DMS114 treated with DMSO at 0.1 percent for 48 hours (cell line): ENCODE data around the gene URAD.
A peak's percentile ranks its signal among the peaks of the same experiment; 100 is the strongest.

ENCODE experiments used
- DNase-seq: peaks from one replicate; lab custom pipeline; 2025; ENCODE audit not compliant: unreplicated experiment; lab: John Stamatoyannopoulos, UW

Gene URAD

DNA sequence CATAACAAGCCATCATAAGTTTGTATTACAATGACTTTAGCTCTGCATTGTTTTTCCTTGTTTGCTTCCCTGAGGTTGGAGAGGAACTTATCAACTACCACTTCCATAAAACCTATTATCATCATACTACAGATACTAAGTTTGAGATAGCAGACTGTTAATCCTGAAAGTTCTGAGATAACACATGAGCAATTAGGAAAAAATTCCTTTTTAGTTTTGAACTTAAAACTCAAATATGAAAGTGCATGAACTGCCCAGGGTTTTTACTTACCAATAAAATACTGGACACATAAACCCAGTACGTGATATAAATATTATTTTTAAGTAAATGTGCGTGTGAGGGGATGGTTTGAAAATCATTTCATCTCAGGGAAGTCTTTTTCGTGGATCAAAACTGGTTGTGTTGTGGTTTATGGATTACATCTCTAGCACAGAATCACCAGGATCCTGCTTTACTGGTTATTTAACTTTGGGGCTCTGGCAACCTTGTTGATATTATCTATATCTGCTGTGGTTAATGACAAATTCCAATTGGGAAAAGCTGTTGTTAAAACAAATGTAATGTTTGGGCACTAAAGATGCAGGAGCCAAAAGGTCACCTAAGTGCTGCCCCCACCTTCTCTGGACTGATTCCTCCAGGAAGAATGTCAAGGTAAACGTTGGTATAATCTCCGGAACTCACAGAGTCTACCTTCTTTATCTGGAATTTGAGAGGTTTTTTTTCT lies 31.8 kb downstream of the URAD start:
- DNase-seq = no peak

DNA sequence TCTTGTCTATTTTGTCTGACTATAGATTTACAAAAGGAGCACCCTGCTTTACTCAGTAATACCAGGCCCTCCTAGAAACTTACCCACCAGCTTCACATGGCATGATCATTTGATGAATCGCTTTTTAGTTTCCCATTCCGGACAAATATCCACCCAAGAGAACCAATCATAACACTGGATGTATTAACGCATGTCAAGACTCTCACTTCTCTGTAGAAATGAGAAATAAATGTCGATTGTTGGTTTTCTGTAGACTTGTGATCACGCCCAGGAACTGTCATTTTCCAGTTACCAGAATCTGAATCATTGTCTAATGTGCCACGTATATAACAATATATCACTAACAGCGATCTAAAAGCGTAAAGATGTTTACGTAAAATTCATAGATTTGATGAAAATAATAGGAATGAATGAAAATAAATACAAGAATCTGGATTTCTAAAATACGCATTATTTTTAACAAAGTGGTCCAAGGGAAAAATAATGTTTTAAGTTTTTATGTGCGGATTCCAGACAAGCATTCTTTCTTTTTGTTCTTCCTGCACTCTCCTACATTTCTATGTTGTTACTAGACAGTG lies 33.4 kb downstream of the URAD start:
- no peak for DNase-seq

DNA sequence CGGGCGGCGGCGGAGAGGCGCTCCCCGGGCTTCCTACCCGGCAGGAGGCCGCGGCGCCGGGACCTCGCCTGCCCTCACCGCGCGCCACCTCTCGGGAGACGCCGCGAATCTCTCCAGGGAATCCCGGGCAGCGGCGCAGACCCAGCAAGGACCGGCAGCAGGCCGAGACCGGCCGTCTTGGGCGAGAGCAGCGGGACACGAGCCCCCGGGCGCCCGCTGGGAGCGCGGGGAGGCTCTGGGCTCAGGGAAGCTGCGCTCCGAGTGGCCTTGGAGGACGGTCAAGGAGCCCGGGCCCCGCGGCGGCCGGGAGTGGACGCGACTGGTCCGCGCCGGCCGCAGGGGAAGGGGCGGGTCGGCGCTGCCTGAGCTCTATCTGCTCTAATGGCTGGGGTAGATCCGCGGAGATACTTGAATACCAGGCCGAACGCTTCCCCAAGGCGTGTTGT lies 34.1 kb downstream of the URAD start:
- DNase-seq = peak; percentile 45

DNA sequence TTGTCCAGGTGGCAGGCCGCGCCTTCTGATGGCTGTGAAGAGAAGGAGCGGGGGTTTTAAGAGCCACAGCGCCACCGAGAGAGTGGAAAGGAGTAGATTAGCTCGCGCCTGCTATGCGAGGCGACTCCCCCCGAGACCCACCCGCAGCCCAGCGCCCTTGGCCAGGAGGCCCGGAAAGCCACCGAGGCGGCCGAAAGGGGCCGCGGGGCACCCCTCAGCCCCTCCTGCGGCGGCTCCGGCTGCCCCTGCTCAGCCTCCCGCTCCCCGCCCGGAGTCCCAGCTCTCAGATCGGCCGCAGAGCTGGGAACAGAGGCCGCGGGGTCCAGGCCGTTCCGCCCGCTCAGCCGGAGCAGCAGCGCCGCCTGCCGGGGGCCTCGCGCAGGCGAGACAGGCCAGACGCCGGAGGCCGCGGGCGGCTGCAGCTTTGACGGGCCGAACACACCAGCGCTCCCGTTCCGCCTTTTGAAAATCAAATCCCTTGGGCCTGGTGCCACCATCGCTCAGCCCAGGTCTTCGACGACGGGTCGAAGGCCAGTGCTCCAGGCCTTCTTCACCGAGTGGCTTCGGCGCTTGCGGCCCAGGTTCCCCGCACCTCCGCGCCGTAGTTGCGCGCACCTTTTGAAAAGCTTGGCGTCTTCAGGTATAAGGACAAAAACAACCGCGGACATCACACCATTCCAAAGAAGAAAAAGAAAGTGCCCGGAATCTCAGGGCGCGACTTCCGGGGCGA lies 34.7 kb downstream of the URAD start:
- DNase-seq = peak; percentile 40

DNA sequence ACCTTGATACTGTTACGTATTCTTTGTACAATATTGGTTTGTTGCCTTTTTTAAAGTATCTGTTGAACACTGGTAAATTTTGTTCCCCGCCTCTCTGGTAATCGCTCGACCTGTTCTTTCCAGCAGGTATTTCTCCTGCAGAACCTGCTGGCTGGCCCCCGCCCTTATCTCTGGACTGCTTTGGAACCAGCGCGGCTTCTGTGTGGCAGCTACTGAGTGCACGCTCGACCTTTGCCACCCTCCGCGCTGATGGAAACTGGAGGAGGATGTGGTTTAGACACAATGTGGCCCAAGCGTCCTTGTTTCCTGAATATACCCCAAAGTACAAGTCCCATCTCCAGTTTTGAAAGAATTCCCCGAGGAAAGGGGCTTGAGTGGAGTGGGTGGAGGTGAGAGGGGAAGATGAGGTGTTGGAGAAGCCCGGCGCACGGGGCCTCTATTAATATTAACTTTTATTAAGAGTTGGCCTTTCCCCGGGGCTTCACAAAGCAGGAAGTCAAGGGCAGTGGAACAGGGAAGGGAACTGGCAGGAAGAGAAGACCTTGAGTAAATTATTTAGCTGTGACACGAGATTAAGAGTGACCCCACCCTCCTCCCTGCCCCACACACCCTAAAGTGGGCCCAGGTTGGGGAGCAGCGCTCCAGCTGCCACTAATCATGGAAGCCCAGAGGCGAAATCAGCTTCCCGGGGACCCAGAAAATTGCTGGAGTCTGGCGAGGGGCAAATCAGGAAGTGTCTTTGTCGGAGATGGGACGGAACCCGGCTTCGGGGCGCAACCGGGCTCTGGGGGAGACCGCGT lies 35.4 kb downstream of the URAD start:
- no peak for DNase-seq

DNA sequence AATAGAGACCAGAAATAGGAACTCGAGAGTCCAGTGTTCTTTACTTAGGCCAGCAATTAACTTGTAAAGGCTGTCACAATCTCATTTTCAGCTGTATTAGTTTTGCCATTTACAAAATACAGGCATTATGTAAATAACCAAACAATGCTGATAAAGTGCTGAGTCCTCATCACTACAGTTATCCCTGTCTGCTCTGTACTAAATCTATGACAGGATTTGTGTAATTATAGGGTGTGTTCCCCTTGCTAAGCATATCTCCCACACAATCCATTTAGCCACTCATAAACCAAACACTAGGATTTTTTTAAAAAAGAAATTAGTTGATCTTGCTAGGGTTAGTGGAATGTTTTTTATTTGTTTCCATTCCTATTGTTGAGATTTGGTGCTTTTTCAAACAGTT lies 45.5 kb downstream of the URAD start:
- DNase-seq = no peak

DNA sequence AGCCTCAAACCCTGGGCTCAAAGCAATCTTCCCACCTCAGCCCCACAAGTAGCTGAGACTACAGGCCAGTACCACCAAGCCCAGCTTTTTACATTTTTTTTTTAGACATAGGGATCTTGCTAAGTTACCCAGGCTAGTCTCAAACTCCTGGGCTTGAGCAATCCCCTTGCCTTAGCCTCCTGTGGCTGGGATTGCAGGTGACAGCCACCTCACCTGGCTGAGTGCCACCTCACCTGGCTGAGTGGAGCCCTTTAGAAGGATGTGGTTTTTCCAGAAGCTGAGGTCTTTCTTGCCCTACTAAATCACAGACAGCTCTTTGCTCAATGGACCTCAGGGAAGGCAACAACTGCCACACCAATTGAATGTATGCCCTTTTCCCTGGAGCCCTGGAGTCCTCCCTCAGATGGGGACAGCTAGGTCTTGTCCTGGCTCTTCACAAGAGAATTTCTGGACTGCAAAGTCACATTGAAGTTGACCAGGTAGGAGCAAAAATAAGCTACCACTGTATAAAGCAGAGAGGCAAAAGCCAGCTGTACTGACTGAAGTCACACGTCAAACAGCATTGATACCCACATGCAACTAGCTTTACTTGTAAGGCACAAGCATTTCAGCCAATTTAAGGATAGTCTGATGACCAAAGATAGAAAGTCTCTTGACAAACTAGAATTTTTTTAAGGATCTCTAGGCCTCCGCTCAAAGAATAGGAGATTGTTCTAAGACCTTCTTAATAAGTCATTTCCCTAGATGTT lies 54.7 kb downstream of the URAD start:
- DNase-seq = no peak

DNA sequence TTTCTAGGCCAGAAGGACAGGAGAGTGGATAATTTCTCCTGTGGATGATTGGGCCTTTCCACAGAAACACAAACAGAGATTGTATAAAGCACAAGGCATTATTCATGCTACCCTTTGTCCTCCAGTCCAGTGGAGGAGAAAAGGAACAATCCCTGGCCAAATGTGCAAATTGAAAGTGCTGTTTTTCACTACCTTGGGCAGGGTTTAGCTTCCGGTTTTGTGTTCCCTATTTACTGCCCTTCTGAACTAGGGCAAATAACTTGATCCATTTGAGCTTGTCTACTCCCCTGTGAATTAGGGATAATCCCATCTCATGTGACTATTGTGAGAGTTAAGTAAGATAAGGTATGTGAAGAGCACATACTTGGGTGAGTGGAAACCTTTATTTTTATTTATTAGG lies 55.4 kb downstream of the URAD start:
- no peak for DNase-seq

DNA sequence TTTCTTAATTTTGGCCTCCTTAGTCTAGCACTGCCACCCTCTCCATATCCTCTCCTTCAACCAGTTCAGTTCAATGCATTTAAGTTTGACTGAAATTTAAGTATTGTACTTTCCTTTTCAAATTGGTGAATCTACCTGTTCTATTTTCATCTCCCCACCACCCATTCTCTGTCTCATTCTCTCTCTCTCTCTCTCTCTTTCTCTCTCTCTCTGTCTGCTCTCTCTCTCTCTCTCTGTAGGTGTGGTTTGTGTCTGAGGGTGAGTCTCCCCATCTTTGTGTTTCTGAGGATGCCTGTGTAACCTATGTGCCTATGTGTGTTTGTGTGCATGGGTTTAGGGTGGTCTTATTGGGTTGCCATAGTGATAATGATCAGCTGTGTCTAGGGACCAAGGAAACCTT lies 58.6 kb downstream of the URAD start:
- no peak for DNase-seq

DNA sequence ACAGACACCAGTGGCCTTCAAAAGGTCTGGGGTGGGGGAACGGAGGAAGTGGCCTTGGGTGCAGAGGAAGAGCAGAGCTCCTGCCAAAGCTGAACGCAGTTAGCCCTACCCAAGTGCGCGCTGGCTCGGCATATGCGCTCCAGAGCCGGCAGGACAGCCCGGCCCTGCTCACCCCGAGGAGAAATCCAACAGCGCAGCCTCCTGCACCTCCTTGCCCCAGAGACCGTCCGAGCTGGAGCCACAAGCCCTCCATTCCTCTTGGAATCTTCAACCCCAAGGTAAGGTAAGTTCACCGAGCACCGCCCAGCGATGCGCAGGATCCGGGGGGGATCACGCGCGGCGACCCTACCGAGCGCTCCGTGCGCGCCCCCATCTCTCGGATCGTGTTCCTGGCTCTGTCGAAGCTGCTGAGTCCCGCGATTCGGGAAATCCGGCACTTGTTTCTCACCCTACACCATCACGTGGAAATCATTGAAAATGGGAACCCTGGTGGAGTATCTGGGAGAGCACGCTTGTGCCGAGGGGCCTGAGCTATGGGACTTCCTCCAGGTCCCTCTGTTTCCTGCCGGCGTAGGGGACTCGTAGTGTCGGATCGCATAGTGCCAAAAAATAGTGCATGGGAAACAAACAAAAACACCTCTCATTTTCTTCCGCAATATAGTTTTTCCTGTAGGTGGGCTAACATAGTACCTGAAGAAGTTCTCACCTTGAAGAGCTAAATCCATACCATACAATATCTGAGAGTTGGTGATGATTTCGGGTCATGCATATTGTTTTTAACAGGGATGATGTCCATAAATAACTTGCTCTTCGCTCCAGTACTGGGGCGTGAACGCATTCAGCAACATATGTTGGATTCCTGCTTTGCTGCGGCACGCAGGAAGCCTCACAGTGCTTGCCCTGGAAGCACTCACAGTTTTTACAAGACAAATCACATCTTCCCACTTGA lies 59.4 kb downstream of the URAD start:
- no peak for DNase-seq

DNA sequence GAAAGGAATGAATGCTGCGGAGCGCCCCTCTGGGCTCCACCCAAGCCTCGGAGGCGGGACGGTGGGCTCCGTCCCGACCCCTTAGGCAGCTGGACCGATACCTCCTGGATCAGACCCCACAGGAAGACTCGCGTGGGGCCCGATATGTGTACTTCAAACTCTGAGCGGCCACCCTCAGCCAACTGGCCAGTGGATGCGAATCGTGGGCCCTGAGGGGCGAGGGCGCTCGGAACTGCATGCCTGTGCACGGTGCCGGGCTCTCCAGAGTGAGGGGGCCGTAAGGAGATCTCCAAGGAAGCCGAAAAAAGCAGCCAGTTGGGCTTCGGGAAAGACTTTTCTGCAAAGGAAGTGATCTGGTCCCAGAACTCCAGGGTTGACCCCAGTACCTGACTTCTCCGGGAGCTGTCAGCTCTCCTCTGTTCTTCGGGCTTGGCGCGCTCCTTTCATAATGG lies 60.1 kb downstream of the URAD start:
- DNase-seq = no peak
